ENCODE results near the gene AGAP2. TPM values are rescaled to one million over a fixed set of nuclear protein-coding genes. Genes with fewer than 3 reads are reported as not detected.

Gene AGAP2
- total RNA-seq, 4 donors from 2014 or later, result 1.2 to 125 (median 5.6) TPM

DNA sequence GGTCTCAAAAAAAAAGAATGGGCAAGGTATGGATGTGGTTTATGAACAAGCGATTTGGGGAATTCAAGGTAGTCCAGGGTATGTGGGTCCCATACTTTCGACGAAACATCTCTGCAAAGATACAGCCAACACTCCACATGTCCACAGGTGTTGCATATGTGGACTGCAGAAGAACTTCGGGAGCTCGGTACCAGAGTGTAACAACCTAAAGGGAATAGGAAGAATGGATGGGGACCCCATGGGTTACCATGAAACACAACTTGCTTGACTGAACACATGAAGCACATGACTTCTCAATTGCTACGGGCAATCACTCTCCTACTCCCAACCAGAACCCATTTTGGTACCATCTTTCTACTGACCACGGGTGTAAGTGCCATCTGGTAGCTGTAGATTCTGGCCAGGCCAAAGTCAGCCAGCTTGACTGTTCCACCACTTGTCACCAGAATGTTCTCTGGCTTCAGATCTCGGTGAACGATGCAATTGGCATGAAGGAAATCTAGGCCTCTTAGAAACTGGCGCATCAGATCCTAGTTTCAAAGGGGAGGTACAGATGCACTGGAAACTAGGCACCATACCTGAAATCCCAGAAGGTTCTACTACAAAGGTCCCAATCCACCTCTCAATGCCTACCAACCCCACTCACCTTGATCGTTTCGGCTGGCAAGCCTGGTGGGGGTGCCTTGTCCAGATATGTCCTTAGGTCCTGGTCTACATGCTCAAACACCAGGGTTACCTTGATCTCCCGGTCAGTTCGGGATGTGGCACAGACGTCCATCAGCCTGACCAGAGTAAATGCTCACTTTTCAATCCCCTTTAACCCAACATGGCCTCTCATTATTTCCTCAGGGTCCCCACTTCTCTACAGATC, 12.3 kb upstream of the AGAP2 start:
- WGBS, 2 donors (ENCODE audit: low coverage in 1 of 2), result 84 to 96% methylated on average over 7 to 15 of the region's 15 CpGs
- no peak for TF ChIP-seq POLR2A (IDR thresholded peaks at IDR 0.05)
- no peak for TF ChIP-seq CTCF (IDR thresholded peaks at IDR 0.05)
- no peak for TF ChIP-seq POLR2AphosphoS5 (IDR thresholded peaks at IDR 0.05)
- no peak for TF ChIP-seq EP300 (IDR thresholded peaks at IDR 0.05; ENCODE audit: low read depth)
- H3K27me3 ChIP-seq, result no peaks in the 10 kb centered on the region
- H3K4me3 ChIP-seq, result peak overlapping the region in 3 of 4 donors; percentile 47 to 58 (median 57)
- H3K4me1 ChIP-seq, result peaks cover 12 to 39% (median 30%) of the 10 kb centered on the region in 4 donors
- peak overlapping the region; percentile 77 to 90 (median 87) for H3K27ac ChIP-seq
- peaks cover 0 to 24% (median 6%) of the 10 kb centered on the region in 4 donors for H3K36me3 ChIP-seq
- no peak for DNase-seq
- H3K9me3 ChIP-seq, result no peaks in the 10 kb centered on the region
- intact Hi-C loops (cut with DNase I; ENCODE audit: low total_unique reads) (no loop called here), in situ Hi-C loops (cut with MboI; ENCODE audit: low pct_ligation_motif_present in 1 of 4, low pct_unique_long_range_greater_than_20kb in 1 of 4, low sequenced_read_pairs in 3 of 4) (no loop called here)

DNA sequence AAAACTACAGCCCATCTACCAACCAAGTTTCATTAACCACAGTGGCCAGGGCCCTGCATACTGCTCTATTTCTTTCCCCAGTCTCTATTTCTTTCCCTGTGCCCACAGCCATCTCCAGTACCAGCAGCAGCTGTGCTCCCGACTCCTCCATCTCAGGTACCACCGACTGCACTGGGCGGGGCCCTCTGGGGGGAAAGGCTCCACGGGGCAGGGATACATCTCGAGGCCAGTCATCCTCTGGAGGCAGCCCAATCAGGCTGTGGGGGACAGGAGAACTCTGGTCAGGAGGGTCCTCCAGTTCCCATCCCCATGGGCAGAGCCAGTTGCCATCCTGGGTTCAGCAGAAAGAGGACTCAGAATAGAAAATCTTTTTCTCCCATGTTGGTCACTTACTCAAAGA, 10.5 kb upstream of the AGAP2 start:
- Histone ChIP-seq H3K27ac (no peak overlapping the region), H3K27me3 (no peaks in the 10 kb centered on the region), H3K9me3 (no peaks in the 10 kb centered on the region), H3K4me1 (peaks cover 16 to 40% (median 28%) of the 10 kb centered on the region in 4 donors), H3K36me3 (peaks cover 0 to 24% (median 6%) of the 10 kb centered on the region in 4 donors), H3K4me3 (no peak overlapping the region)
- in situ Hi-C loops (cut with MboI; ENCODE audit: low pct_ligation_motif_present in 1 of 4, low pct_unique_long_range_greater_than_20kb in 1 of 4, low sequenced_read_pairs in 3 of 4) (no loop called here), intact Hi-C loops (cut with DNase I; ENCODE audit: low total_unique reads) (no loop called here)
- no peak for DNase-seq
- TF ChIP-seq CTCF (IDR thresholded peaks at IDR 0.05) (no peak), POLR2AphosphoS5 (IDR thresholded peaks at IDR 0.05) (no peak), POLR2A (IDR thresholded peaks at IDR 0.05) (no peak), EP300 (IDR thresholded peaks at IDR 0.05; ENCODE audit: low read depth) (no peak)
- WGBS, 2 donors (ENCODE audit: low coverage in 1 of 2), result 90% methylated on average over 5 of the region's 5 CpGs; no CpG with 5 or more reads in 1 of the 2 donors

GRCh38 chr12:57746025-57746424, 7.5 kb upstream of the AGAP2 start:
- intact Hi-C loops (cut with DNase I; ENCODE audit: low total_unique reads) (no loop called here), in situ Hi-C loops (cut with MboI; ENCODE audit: low pct_ligation_motif_present in 1 of 4, low pct_unique_long_range_greater_than_20kb in 1 of 4, low sequenced_read_pairs in 3 of 4) (no loop called here)
- Histone ChIP-seq H3K36me3 (peaks cover 0 to 24% (median 6%) of the 10 kb centered on the region in 4 donors), H3K4me3 (peak overlapping the region in 1 of 4 donors; percentile 85), H3K27me3 (no peaks in the 10 kb centered on the region), H3K4me1 (peaks cover 5 to 26% (median 10%) of the 10 kb centered on the region in 4 donors), H3K27ac (peak overlapping the region in 3 of 4 donors; percentile 95 to 96 (median 95)), H3K9me3 (no peaks in the 10 kb centered on the region)
- 73 to 75% methylated on average over 3 of the region's 3 CpGs for WGBS, 2 donors (ENCODE audit: low coverage in 1 of 2)
- no peak for DNase-seq
- TF ChIP-seq POLR2AphosphoS5 (IDR thresholded peaks at IDR 0.05), result no peak

- in situ Hi-C loops (cut with MboI; ENCODE audit: low pct_ligation_motif_present in 1 of 4, low pct_unique_long_range_greater_than_20kb in 1 of 4, low sequenced_read_pairs in 3 of 4), result no loop called here
- Histone ChIP-seq H3K9me3 (no peaks in the 10 kb centered on the region), H3K27ac (peak overlapping the region; percentile 93 to 96 (median 95)), H3K27me3 (peaks cover 2% of the 10 kb centered on the region), H3K4me1 (peaks cover 4 to 22% (median 9%) of the 10 kb centered on the region in 4 donors), H3K4me3 (peak overlapping the region; percentile 79 to 98 (median 89)), H3K36me3 (peaks cover 0 to 24% (median 6%) of the 10 kb centered on the region in 4 donors)
- DNase-seq, result no peak
- WGBS, 2 donors (ENCODE audit: low coverage in 1 of 2), result 58 to 70% methylated on average over 2 to 8 of the region's 8 CpGs
- TF ChIP-seq POLR2AphosphoS5 (IDR thresholded peaks at IDR 0.05), result no peak
- no peak for TF ChIP-seq EP300 (IDR thresholded peaks at IDR 0.05; ENCODE audit: low read depth)
- intact Hi-C loops (cut with DNase I; ENCODE audit: low total_unique reads), result no loop called here
Observed at GRCh38 chr12:57745485-57745881, 6.9 kb upstream of the AGAP2 start.

DNA sequence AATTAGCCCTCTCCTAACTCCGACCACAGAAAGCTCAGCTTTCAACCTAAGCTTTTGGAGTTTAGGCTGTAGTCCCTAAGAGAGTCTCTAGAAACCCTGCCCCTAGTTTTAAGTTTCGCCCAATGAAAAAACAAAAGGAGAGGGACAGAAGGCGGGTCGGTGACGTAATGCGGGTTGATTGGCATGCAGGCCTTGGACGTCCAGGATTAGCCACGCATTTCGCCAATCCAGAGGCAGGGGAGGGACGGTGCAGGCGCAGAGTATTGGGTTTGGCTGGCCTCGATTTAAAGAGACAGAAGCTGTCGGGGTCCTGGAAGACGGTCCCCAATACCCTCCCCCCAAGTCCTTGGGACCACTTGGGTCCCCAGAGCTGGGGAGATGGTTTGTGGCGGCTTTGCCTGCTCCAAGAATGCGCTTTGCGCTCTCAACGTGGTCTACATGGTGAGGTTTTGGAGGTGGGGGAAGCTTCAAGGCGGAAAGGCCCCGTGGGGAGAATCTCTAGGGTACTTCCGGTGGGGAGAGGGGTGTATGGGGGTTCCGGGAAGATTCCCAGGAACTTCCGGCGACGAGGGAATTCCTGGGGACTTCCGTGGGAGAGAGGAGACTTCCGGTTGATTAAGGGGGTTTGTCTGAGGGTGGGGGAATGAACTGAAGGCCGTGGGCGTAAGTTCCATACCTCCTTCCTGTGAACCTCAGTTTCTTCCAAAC, 6.4 kb upstream of the AGAP2 start, which contains the start of gene TSPAN31:
TSS of gene TSPAN31 (plus strand) at position 263 of the 708 bp plus-strand sequence. CDS start at position 379, 116 bp downstream.
- intact Hi-C loops (cut with DNase I; ENCODE audit: low total_unique reads) (no loop called here), in situ Hi-C loops (cut with MboI; ENCODE audit: low pct_ligation_motif_present in 1 of 4, low pct_unique_long_range_greater_than_20kb in 1 of 4, low sequenced_read_pairs in 3 of 4) (no loop called here)
- Histone ChIP-seq H3K9me3 (no peaks in the 10 kb centered on the region), H3K4me3 (peak within 1 kb of the TSS; percentile 79 to 98 (median 89)), H3K36me3 (peaks cover 0 to 24% (median 6%) of the 10 kb centered on the region in 4 donors), H3K27me3 (peaks cover 8% of the 10 kb centered on the region), H3K4me1 (peaks cover 4 to 22% (median 9%) of the 10 kb centered on the region in 4 donors), H3K27ac (peak within 1 kb of the TSS; percentile 93 to 96 (median 95))
- 1% methylated on average over 29 of the region's 29 CpGs; no CpG with 5 or more reads in 1 of the 2 donors for WGBS, 2 donors (ENCODE audit: low coverage in 1 of 2)
- peak; percentile 98 for DNase-seq
- TF ChIP-seq POLR2A (IDR thresholded peaks at IDR 0.05) (peak; percentile 65), POLR2AphosphoS5 (IDR thresholded peaks at IDR 0.05) (peak; percentile 33 to 68 (median 58)), EP300 (IDR thresholded peaks at IDR 0.05; ENCODE audit: low read depth) (no peak), CTCF (IDR thresholded peaks at IDR 0.05) (peak in 1 of 5 experiments; percentile 21)

Measured in transverse colon (tissue), 4 donors.